ENCODE measurements around the gene GALNT17.

Gene GALNT17

GRCh38 chr7:71270558-71270957 lies 138.6 kb downstream of the GALNT17 start:
- no peak for TF ChIP-seq CTCF (conservative IDR thresholded peaks at IDR 0.05; ENCODE audit: low read depth)
- no peak overlapping the region for H3K27ac ChIP-seq
- DNase-seq (ENCODE audit: low spot score), result no peak
- ChIA-PET POLR2A (ENCODE audit: low non-redundant PET) (no interaction called here), CTCF (no interaction called here)

- DNase-seq (ENCODE audit: low spot score), result no peak
- ChIA-PET CTCF (interaction anchor here (0.6 kb wide), 1 partner anchor 180 kb away, joined by 4 read pairs; no protein-coding TSS in a partner anchor), POLR2A (ENCODE audit: low non-redundant PET) (no interaction called here)
- no peak overlapping the region for H3K27ac ChIP-seq
- no peak for TF ChIP-seq CTCF (conservative IDR thresholded peaks at IDR 0.05; ENCODE audit: low read depth)
Observed at GRCh38 chr7:71271203-71271602, 139.3 kb downstream of the GALNT17 start.

- no peak for TF ChIP-seq CTCF (conservative IDR thresholded peaks at IDR 0.05; ENCODE audit: low read depth)
- ChIA-PET CTCF (no interaction called here), POLR2A (ENCODE audit: low non-redundant PET) (no interaction called here)
- no peak for DNase-seq (ENCODE audit: low spot score)
- no peak overlapping the region for H3K27ac ChIP-seq
Observed at GRCh38 chr7:71272509-71273490, 140.9 kb downstream of the GALNT17 start.

GRCh38 chr7:71278257-71278656 lies 146.3 kb downstream of the GALNT17 start:
- DNase-seq (ENCODE audit: low spot score), result no peak
- no peak overlapping the region for H3K27ac ChIP-seq
- ChIA-PET CTCF (no interaction called here), POLR2A (ENCODE audit: low non-redundant PET) (no interaction called here)
- no peak for TF ChIP-seq CTCF (conservative IDR thresholded peaks at IDR 0.05; ENCODE audit: low read depth)

- no peak for TF ChIP-seq CTCF (conservative IDR thresholded peaks at IDR 0.05; ENCODE audit: low read depth)
- H3K27ac ChIP-seq, result no peak overlapping the region
- DNase-seq (ENCODE audit: low spot score), result no peak
- ChIA-PET POLR2A (ENCODE audit: low non-redundant PET) (no interaction called here), CTCF (no interaction called here)
Observed at GRCh38 chr7:71281261-71281660, 149.3 kb downstream of the GALNT17 start.

- ChIA-PET POLR2A (ENCODE audit: low non-redundant PET) (no interaction called here), CTCF (no interaction called here)
- no peak overlapping the region for H3K27ac ChIP-seq
- no peak for TF ChIP-seq CTCF (conservative IDR thresholded peaks at IDR 0.05; ENCODE audit: low read depth)
- DNase-seq (ENCODE audit: low spot score), result no peak
Observed at GRCh38 chr7:71283802-71284201, 151.9 kb downstream of the GALNT17 start.

All from RWPE1 (cell line).